DMS153 treated with DMSO at 0.1 percent for 48 hours (cell line): ENCODE measurements around the gene GRHPR.
"Not testable (repeated sequence)": the region's sequence is repeated elsewhere in the genome, so short reads cannot be mapped to it uniquely, and the experiment has no call there.

Experiments
- DNase-seq: peaks from one replicate; lab custom pipeline; 2025; ENCODE audit not compliant: unreplicated experiment; lab: John Stamatoyannopoulos, UW

The GRHPR gene

DNA sequence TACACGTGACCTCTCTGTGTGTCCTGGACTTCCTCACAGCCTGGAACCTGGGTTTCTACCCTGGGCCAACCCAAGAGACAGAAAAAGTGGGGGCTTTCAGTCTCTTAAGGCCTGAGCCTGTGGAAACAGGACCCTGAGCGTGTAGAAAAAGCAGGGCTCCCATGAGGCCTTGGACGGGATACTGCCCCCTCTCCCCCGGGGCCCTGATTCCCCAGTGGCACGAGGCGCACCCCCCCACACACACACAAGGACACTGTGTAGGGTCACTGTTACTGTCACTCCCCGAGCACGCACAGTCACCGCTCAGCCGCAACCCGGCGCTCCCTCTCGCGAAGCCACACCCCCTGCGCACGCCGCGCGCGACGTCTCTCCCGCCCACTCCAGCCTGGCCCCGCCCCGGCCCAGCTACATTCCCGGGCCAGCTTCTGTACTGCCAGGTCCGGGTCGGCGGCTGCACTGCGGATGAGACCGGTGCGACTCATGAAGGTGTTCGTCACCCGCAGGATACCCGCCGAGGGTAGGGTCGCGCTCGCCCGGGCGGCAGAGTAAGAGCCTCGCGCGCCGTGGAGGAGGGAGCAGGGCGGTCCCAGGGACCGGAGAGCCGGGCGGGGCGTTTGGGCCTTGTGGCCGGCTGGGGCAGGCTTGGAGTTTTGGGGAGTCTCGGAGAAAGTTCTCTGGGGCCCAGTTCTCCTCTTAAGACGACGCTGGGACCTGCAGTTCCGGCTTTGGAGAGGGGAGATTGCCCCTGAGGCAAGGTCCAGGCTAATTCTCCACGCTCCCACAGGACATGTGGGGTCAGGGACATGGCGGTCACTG lies at the start of gene GRHPR:
TSS of gene GRHPR (plus strand) at position 408 of the 816 bp plus-strand sequence. CDS start at position 463, 55 bp downstream.
- DNase-seq = peak; percentile 38

DNA sequence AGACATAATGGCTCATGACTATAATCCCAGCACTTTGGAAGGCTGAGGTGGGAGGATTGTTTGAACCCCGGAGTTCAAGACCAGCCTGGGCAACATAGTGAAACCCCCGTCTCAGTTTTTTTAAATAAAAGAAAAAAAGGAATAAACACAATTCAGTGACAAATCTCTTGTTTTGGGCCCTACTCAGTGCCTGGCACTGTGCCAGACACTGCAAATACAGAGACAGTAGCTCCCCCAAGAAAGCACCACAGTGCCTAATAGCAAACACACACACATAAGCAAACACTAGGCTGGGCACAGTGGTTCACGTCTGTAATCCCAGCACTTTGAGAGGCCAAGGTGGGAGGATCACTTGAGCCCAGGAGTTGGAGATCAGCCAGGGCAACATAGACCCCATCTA lies 49.7 kb upstream of the GRHPR start:
- DNase-seq = no peak

DNA sequence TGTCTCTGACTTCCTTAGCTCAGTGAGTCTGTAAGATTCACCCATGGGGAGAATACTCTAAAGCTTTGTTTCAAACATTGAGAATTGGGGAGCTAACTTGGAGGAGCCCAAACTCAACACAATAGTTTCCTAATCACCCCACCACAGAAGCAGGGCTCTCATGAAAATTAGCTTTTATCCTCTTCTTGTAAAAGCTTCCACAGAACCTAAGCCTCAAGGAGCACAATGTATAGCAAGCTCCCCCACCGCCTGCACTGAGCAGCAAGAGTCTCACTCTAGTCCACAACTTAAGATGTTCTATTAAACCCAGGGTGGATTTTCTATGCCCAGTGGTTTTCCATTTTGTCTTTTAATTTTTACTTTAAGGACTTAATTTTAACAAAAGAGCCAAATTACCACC lies 48.9 kb upstream of the GRHPR start:
- no peak for DNase-seq

DNA sequence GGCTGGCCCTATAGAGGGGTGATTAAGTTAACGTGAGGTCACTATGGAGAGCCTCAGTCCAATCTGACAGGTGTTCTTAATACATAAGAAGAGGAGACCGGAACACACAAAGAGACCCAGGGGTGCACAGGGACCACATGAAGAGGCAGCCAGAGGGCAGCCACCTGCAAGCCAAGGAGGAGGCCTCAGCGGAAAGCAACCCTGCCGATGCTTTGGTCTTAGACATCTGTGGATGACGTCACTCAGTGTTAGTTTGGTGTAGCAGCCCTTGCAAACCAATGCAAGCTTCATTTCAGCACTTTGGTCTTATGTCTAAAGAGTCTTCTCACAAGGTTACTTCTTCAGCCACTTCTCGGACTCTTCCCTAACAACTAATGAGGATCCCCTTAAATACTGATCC lies 47.6 kb upstream of the GRHPR start:
- no peak for DNase-seq

DNA sequence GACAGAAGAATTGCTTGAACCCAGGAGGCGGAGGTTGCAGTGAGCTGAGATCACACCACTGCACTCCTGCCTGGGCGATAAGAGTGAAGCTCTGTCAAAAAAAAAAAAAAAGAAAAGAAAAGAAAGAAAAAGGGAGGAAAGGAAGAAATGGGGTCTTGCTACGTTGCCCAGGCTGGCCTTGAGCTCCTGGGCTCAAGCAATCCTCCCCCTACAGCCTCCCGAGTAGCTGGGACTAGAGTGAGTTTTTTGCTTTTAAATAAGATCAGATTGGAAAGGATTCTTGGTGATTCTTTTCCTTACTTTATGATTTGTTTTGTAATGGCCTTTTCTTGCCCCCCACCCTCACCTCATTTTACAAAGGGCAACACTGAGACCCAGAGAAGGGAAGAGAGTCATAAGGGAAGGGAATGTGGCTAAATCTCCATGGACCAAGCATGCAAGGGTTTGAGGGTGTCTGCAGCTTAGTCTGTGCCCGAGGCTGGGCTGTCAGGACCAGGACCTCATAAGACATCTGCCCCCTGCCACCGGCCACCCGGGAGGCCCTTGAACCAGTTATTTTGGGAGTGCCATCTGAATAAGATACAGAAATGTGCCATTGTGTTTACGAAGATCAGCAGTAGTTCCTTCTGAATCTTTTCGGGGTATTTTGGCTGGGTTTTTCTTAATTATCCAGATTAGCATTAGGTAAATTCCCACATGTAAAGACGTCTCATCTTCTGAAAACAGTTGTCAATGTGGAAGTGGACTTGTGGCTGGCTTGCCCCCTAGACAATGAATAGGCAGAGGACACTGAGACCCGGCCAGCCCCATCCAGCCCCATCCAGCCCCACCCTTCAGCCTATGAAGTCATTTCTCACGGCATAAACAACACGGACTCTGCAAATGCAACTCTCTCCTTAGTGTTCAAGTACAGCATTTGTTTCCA lies 44.5 kb upstream of the GRHPR start:
- no peak for DNase-seq

DNA sequence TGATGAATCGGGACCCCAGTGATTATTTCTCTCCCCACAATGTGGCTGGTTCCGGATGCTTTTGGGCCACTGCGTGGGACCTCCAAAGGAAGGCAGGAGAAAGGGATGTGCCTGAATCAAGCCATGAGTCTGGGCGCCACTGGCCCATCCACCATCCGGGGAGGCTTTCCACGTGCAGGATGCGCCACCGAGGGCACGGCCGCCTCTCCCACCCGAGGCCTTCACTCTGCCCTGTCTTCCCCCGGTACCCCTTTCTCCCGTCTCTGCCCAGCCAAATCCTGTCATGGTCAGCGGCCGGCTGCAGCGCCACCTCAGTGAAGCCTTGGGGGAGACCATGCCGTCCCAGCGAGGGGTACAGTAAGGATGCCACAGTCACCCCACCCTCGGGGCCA lies 43.9 kb upstream of the GRHPR start:
- no peak for DNase-seq

DNA sequence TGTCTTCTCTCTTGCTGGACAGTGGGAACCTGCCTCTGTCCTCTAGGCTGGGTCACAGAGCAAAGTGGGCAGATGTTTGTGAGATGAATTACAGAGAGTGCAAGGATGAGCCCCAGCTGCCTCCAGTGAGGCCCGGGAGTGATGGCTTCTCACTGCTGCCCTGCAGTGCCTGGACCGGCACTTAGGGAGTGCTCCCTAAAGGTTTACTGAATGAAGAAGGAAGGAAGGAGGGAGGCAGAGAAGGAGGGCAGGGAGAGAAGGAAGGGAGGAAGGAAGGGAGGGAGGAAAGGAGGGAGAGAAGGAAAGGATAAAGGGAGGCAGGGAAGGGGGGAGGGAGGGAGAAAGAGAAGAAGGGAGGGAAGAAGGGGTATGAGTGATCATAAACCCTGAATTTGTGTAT lies 42.7 kb upstream of the GRHPR start:
- DNase-seq = no peak

DNA sequence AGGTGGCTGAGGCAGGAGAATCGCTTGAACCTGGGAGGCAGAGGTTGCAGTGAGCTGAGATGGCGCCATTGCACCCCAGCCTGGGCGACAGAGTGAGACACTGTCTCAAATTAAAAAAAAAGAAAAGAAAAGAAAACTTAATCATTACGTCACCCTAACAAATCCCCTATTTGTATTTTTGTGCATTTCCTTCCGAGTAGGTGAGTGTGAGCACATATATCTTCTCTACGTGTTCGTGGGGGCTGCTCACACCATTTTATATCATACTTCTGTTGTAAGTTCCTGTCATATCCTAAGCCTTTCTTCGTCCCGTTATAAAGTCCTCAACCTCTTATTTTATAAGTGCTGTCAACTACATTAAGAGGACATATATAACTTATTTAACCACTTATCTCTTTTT lies 41.9 kb upstream of the GRHPR start:
- no peak for DNase-seq

DNA sequence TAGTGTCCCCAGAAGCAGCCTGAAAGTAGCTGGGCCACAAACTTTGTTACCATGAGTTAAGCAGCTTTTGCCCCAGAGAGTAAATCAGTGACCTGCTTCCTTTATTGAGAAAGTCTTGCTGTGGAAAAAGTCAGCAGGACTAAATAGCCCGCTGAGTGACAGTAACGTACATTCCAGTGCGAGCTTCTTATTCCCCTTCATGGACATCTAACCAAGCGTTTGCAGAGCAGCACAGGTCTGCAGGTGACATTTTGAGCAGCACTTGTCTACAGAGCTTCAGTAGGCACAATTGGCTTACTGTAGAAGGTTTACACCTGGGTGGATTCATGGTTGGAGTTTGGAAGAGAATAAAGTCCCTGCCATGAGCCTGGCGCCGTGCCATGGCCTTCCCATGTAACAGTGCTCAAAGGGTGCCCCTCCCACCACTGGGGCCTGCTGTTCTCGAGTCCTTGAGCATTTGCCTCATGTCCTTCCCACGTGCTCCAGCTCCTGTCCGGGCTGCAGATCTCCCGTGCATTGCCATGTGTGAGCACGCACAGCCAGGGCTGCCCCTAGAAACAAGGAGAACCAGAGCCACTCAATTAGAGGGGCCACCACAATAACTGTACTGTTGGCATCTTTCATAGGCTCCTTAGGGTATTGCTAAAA lies 41.3 kb upstream of the GRHPR start:
- DNase-seq = no peak

DNA sequence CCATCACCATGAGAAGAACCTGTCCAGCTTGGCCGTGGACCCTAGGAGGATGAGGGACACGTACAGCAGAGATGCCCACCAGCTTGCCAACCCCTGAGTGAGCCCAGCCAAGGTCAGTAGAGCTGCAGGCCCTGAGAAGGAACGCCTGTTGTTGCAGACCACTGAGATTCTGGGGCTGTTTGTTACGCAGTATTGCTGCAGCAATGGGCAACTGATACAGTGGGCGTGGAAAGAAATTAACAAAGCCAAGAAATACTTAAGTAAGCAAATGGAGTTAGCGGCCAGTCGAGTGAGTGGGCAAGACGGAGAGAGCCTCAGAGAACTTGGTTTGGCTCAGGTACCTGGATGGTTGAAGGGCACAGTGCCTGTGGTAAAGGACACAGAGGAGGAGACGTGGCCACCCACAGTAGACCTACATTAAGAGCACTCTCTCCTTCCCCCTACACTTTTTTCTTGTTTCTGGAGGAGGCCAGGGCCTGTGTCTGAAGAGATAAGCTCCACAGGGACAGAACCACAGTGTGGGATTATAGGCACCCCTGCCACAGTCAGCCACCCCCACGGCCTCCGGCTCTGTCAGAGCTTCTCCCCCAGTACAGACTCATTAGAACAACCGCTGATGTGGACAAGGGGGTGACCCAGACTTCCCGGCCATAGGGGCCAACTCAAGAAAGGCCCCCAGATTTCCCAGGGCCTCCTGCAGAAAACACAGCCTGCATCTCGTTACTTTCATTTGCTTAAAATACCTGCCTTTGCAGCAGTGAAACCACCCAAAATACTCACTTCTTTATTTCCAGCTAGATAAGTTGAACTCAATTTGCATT lies 40.1 kb upstream of the GRHPR start:
- no peak for DNase-seq

DNA sequence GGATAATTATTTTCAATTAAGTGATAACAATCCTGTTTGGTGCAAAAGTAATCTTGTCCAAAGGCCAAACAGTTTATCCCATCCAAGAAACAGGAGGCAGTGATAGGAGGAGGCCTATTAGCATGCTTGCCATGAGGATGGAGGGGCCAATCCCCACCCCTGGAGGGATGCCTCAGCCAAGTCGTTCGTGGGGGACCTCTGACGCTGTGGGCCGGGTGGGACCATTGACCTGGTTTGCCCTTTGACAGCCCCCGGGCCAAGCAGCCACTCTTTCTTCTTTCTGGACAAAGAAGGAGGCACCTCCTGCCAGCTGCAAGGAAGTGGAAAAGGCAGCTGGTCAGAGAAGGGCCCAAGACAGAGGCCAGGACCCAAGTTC lies 39.5 kb upstream of the GRHPR start:
- no peak for DNase-seq

DNA sequence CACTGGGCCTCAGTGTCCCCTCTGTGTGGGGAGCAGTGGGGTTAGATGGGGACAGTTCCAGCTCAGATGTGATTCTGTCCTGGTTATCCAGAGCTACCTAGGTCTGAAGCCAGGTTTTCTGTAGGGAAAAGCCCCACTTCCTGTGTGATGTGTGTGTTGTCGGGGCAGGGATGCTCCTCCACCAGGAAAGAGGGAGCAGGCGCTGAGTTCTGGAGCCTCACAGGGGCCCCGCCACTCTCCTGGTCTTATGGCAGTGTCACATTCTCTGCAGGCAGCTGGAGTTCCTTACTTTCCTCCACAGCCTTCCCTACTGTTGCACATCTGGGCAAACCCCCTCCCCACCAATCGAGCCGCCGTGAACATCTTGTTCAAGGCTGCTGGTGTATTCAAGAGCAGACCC lies 39.1 kb upstream of the GRHPR start:
- DNase-seq = no peak

DNA sequence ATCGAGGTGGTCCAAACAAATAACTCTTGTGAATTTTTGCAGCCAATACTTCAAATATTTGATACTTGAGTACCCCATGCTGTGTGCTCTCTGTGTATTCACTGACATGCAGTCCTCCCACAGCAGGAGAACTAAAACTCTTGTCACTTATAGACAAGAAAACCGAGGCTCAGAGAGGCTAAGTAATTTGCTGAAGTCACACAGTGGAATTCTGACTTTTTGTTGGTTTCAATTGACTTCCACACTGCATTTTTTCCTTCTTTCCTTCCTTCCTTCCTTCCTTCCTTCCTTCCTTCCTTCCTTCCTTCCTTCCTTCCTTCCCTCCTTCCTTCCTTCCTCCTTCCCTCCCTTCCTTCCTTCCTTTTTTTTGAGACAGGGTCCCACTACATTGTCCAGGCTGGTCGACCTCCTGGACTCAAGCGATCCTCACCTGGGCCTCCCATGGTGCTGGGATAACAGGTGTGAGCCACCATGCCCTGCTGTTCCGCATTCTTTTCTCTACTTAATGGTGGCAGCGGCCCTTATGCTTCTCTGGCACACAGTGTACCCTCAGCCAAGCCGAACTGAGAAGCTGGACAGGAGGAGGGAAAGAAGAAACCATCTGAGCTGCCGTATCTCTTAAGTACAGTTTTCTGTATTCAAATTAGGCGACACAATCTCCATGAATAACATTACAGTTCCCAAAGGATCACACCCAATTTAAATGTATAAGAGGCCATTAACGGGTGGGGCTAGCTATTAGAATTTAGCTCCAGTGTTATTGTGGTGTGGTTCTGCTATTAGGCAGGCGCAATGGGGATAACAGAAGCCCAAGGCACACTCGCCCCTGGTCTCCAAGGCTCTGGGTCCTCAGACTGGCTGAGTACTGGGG lies 38.4 kb upstream of the GRHPR start:
- no peak for DNase-seq

DNA sequence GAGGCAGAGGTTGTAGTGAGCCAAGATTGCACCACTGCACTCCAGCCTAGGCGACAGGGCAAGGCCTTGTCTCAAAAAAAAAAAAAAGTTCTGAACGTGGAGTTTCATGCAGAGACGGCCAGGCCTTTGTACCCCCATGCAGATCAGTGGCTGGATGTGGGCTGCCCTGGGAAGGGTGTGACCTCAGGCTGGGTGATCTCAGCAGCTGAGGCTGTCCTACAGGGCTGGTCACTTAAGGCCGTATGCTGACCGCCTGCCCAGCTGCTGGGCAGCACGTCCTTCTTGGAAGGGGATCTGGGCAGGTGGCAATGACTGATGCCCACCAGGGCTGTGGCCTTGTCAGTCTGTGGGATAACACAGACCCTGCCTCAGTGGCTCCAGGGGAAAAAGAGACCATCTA lies 37.2 kb upstream of the GRHPR start:
- no peak for DNase-seq

DNA sequence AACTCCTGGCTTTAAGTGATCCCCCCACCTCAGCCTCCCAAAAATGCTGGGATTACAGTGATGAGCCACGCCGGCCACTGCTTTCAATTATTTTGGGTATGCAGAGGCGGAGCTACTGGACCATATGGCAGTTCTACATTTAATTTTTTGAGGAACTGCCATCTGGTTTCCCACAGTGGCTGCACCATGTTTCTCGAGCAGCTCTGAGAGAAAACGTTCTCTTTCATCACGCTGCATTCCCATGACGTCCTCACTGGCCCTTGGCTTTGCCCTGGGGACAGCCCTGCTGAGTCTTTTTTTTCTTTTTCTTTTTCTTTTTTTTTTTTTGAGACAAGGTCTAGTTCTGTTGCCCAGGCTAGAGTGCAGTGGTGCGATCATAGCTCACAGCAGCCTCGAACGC lies 35.5 kb upstream of the GRHPR start:
- DNase-seq = no peak

DNA sequence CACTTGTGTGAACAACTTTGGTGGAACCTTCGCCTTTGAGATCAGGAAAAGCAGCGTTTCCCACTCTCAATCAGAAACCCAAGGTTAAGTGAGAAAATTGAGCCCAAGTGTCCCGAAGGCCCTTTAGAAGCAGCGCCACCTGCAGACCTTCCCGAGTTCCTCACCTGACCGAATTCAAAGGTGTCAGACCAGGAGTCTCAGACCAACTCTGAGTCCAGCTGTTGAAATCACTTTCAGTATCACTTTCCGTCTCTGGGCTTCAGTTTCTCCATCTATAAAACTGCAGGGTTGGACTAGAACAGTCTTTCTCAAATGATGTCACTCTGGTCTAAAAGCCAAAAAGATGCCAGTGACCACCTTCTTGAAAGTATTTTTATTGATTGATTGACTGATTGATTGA lies 31.7 kb upstream of the GRHPR start:
- no peak for DNase-seq

DNA sequence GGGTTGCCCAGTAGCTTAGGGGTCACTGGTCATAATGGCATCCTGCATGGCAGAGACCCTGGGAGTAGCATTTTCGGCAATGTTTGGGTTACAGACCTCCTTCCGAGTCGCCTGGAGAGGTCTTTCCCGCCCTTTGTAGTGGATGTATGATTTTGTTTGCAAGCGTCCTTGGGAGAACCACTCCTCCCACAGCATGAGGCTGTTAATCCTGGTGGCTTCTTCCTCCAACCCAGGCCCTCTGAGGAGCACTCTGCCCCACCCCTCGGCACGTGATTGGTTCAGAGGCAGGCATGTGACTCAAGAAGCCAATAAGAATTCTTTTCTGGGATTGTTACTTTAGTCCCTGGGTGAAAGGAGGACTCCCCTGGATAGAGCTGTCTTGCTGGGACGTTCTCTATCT lies 30.2 kb upstream of the GRHPR start:
- no peak for DNase-seq

DNA sequence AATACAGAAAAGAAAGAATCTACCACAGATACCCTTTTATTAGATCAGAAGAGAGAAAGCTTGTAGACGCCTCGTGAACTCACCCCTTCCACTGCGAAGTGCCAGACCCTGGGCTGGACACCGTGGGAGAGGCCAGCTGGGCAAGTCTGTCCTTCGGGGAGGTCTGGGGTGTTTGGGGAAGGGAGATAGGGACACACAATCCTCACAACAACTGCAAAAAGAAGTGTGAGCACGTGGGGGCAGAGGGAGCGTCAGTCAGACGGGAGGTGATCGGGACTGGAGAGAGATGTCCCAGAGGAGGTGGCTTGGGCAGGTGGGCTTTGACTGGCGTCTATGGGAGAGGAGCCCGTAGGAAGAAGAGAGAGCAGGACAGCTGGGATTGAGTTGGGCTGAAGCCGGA lies 27.3 kb upstream of the GRHPR start:
- no peak for DNase-seq

DNA sequence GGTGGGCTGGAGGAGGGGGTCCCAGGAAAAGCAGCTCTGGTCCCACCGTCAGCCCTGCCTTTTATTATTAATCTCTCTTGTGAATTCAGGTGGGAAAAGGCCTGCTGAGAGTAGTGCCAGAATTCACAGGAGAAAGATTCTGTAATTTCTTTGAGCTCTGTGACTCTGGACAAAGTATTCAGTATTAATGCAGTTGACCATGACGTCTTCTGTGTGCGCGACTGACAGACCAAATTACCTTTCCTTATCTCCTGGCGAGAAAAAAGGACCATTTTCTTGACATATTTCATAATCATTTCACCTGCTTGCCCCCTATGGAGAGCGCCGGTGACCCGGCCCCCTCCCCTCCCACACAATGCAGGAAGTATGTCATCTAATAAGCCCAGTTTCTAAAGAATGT lies 26.8 kb upstream of the GRHPR start:
- no peak for DNase-seq

DNA sequence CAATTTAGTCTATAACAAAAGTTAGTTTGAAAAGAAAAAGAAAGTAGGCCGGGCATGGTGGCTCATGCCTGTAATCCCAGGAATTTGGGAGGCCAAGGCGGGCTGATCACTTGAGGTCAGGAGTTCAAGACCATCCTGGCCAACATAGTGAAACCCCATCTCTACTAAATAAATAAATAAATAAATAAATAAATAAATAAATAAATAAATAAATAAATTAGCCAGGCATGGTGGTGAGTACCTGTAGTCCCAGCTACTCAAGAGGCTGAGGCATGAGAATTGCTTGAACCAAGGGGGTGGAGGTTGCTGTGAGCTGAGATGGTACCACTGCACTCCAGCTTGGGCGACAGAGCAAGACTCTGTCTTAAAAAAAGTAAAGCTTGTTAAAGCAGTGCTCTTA lies 24.5 kb upstream of the GRHPR start:
- DNase-seq = not testable (repeated sequence)
